WTC11 (cell line): ENCODE measurements around the gene LARP4B. TPM values are rescaled to one million over a fixed set of nuclear protein-coding genes. Genes with fewer than 3 reads are reported as not detected.

Experiments used
- ATAC-seq: fragments of 200-7000 bp; cut with Tn5 transposase; 2 replicates; pipeline ENCODE4 v1.10.0; 2021; ENCODE audit warnings: mild to moderate bottlenecking, moderate library complexity
- CTCF ChIA-PET: fragments of 300-600 bp; sonication (Branson Sonifier 250); formaldehyde crosslinking; loops from one replicate; lab custom pipeline; 2021; ENCODE audit warnings: antibody characterized with exemption; lab: Charles Lee
- POLR2A ChIA-PET: fragments of 350-600 bp; sonication (Branson Sonifier 250); formaldehyde crosslinking; loops from one replicate; lab custom pipeline; 2021; ENCODE audit warnings: antibody characterized with exemption; lab: Charles Lee
- DNase-seq: peaks from one replicate; pipeline ENCODE4 v3.0.0; 2021; ENCODE audit warnings: low spot score
- H3K27ac Mint-ChIP-seq: 2 replicates; pipeline ENCODE4 v1.8.0; 2021; ENCODE audit warnings: mixed read lengths
- H3K27me3 Mint-ChIP-seq: 2 replicates; pipeline ENCODE4 v1.8.0; 2021; ENCODE audit warnings: low read depth, mild to moderate bottlenecking, moderate library complexity, mixed read lengths
- H3K36me3 Mint-ChIP-seq: 2 replicates; pipeline ENCODE4 v1.8.0; 2021; ENCODE audit warnings: mixed read lengths
- H3K4me1 Mint-ChIP-seq: 2 replicates; pipeline ENCODE4 v1.8.0; 2022; ENCODE audit warnings: mixed read lengths
- H3K4me3 Mint-ChIP-seq: 2 replicates; pipeline ENCODE4 v1.8.0; 2021; ENCODE audit warnings: mild to moderate bottlenecking, moderate library complexity, mixed read lengths
- H3K9me3 Mint-ChIP-seq: 2 replicates; pipeline ENCODE4 v1.8.0; 2021; ENCODE audit warnings: mixed read lengths
- AFF4 ChIP-seq: sonication (generic); formaldehyde crosslinking; IDR thresholded peaks from 2 replicates; pipeline ENCODE4 v1.8.1; 2023; ENCODE audit warnings: mild to moderate bottlenecking, missing genetic modification reagents, borderline replicate concordance
- ARID4B ChIP-seq: sonication (generic); formaldehyde crosslinking; IDR thresholded peaks from 2 replicates; pipeline ENCODE4 v1.8.0; 2023; ENCODE audit warnings: missing genetic modification reagents, mild to moderate bottlenecking, borderline replicate concordance
- ATF3 ChIP-seq: sonication (generic); formaldehyde crosslinking; conservative IDR thresholded peaks from 2 replicates; pipeline ENCODE4 v1.8.1; 2022; ENCODE audit warnings: mild to moderate bottlenecking, missing genetic modification reagents
- EMX1 ChIP-seq: fragments of 250-450 bp; sonication (Bioruptor Pico); IDR thresholded peaks from 2 replicates; pipeline ENCODE4 v1.8.0; 2021; ENCODE audit warnings: mild to moderate bottlenecking
- ESRRA ChIP-seq: sonication (generic); formaldehyde crosslinking; IDR thresholded peaks from 2 replicates; pipeline ENCODE4 v1.8.1; 2022; ENCODE audit warnings: mild to moderate bottlenecking, missing genetic modification reagents, borderline replicate concordance
- IRF1 ChIP-seq: sonication (generic); formaldehyde crosslinking; IDR thresholded peaks from 2 replicates; pipeline ENCODE4 v1.8.0; 2023; ENCODE audit warnings: missing genetic modification reagents
- OVOL2 ChIP-seq: fragments of 250-450 bp; sonication (Bioruptor Pico); IDR thresholded peaks from 2 replicates; pipeline ENCODE4 v1.9.0; 2021; ENCODE audit warnings: mild to moderate bottlenecking, borderline replicate concordance
- PRRX2 ChIP-seq: fragments of 250-450 bp; sonication (Bioruptor Pico); IDR thresholded peaks from 2 replicates; pipeline ENCODE4 v1.8.0; 2021; ENCODE audit warnings: mild to moderate bottlenecking
- RORB ChIP-seq: fragments of 250-450 bp; sonication (Bioruptor Pico); IDR thresholded peaks from 2 replicates; pipeline ENCODE4 v1.9.0; 2021; ENCODE audit warnings: mild to moderate bottlenecking
- SMAD4 ChIP-seq: sonication (generic); formaldehyde crosslinking; IDR thresholded peaks from 2 replicates; pipeline ENCODE4 v1.8.0; 2022; ENCODE audit warnings: mild to moderate bottlenecking, missing genetic modification reagents
- TCF7 ChIP-seq: sonication (generic); formaldehyde crosslinking; IDR thresholded peaks from 2 replicates; pipeline ENCODE4 v1.8.0; 2022; ENCODE audit warnings: mild to moderate bottlenecking, low read depth, missing genetic modification reagents, moderate library complexity
- USF1 ChIP-seq: sonication (generic); formaldehyde crosslinking; IDR thresholded peaks from 2 replicates; pipeline ENCODE4 v1.8.0; 2022; ENCODE audit warnings: mild to moderate bottlenecking, missing genetic modification reagents
- USF2 ChIP-seq: sonication (generic); formaldehyde crosslinking; IDR thresholded peaks from 2 replicates; pipeline ENCODE4 v1.8.1; 2023; ENCODE audit warnings: mild to moderate bottlenecking, missing genetic modification reagents, moderate library complexity
- ZBTB43 ChIP-seq: sonication (generic); formaldehyde crosslinking; IDR thresholded peaks from 2 replicates; pipeline ENCODE4 v1.8.1; 2023; ENCODE audit warnings: mild to moderate bottlenecking, missing genetic modification reagents
- ZNF317 ChIP-seq: sonication (generic); formaldehyde crosslinking; IDR thresholded peaks from 2 replicates; pipeline ENCODE4 v1.8.1; 2023; ENCODE audit warnings: low read depth, mild to moderate bottlenecking, moderate library complexity, missing genetic modification reagents, borderline replicate concordance
- ZSCAN18 ChIP-seq: fragments of 250-450 bp; sonication (Bioruptor Pico); IDR thresholded peaks from 2 replicates; pipeline ENCODE4 v2.1.2; 2022; ENCODE audit warnings: mild to moderate bottlenecking, moderate library complexity
- total RNA-seq: library from RNA; stranded (reverse); gene quantifications from 3 replicates; pipeline ENCODE4 v1.2.3, GENCODE V29; 2021

LARP4B gene
- total RNA-seq, 1 experiment from 2014 or later: 87.1 TPM

GRCh38 chr10:867807-868206 is 63.7 kb downstream of the LARP4B start:
- Mint-ChIP-seq H3K36me3 (peaks cover 43% of the 10 kb centered on the region), H3K27ac (no peak overlapping the region), H3K9me3 (0 out of 2 replicates have a peak, but pooled peaks cover under 1% of the 10 kb centered on the region), H3K27me3 (no peaks in the 10 kb centered on the region), H3K4me3 (no peak overlapping the region), H3K4me1 (peaks cover 16% of the 10 kb centered on the region)
- ChIA-PET POLR2A (no interaction called here), CTCF (no interaction called here)
- DNase-seq (no peak), ATAC-seq (no peak)
- TF ChIP-seq ZBTB43 (CRISPR knock-in tag): no peak
- no peak for TF ChIP-seq ZSCAN18
- no peak for TF ChIP-seq USF2 (CRISPR knock-in tag)
- TF ChIP-seq OVOL2 (CRISPR knock-in tag): no peak
- TF ChIP-seq USF1 (CRISPR knock-in tag): no peak
- TF ChIP-seq PRRX2 (CRISPR knock-in tag): no peak
- no peak for TF ChIP-seq EMX1 (CRISPR knock-in tag)
- no peak for TF ChIP-seq IRF1 (CRISPR knock-in tag)
- TF ChIP-seq AFF4: no peak
- no peak for TF ChIP-seq TCF7 (CRISPR knock-in tag)
- no peak for TF ChIP-seq ARID4B (CRISPR knock-in tag)
- no peak for TF ChIP-seq ZNF317 (CRISPR knock-in tag)
- no peak for TF ChIP-seq RORB (CRISPR knock-in tag)
- TF ChIP-seq ATF3: no peak
- TF ChIP-seq SMAD4: no peak
- no peak for TF ChIP-seq ESRRA
